Fibroblast of skin of right biceps (primary cell): Measurements from ENCODE around the gene RMND5A.
A peak's percentile ranks its signal among the peaks of the same experiment; 100 is the strongest.

Experiments used
- DNase-seq: peaks from one replicate; pipeline ENCODE4 v3.0.0-alpha.2; 2013

RMND5A gene

DNA sequence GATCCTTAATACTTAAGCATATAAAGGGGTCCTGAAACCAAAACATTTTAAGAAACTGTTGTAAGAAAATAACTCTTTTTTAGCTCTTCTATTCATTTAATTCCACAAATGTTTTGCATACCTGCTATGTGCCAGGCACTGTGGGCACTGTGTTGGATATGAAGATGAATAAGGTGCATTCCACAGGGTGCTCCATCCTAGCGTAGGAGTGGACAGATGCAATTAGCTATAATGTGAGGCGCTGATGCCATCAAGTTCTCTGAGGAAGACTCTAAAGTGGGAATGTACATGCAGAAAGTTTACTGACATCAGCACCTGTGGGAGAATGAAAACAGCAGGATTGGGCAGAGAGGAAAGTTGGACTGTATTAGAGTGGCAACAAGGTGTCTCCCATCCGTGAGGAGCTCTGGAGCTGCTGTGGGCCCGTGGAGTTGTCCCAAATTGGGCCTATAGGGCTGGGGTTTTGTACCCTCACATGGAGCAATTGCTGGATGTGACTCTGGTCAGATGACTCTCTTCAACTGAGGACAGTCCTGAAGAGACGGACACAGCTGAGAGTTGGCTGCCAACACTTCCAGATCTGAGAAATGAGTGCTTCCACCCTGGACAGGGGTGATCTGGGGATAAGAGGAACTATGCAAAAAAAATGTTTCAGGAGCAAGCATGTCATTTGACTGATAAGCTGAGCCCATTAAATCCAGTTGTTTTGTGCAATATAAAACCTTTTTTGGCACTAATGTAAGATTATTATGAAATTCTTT, 48.3 kb downstream of the RMND5A start:
- DNase-seq, result no peak

DNA sequence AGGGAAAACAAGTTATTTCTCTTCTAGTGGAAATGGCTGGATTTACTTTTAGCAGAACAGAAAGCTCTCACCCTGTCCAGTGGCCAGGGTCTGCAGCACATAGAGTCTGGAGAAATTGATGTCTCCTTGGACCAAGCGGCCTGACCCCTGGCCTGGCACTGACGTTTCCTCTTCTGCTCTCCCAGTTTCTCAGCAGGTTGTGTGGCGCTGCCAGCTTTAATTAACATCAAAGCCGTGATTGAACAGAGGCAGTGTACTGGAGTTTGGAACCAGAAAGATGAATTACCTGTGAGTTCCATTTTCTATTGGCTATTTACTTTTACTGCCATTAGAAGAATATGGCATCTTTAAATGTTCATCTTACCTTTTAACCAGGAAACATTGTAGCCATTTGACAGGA, 49.7 kb downstream of the RMND5A start:
- DNase-seq, result no peak

DNA sequence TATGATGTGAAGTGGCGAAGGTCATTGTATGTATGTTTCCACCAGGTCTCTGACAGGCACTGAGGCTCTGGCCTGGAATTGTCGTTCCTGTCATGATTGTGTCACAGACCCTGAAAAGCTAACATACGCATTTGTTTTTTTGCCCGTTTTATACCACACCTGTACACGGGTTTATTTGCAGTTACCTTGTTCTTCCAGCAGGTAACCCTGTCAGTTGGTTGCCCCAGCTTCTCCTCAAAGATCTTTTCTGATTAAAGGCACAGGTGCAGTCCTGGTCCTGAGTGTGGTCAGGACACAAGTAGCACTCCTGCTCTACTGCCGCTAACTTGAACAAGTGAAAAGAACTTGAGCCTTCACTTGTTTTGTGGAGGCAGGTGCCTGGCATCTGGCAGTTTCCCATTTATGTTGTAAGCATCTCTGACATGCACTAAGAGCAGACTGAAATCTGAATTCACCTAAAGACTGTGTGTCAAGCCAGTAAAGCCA, 50.8 kb downstream of the RMND5A start:
- no peak for DNase-seq

DNA sequence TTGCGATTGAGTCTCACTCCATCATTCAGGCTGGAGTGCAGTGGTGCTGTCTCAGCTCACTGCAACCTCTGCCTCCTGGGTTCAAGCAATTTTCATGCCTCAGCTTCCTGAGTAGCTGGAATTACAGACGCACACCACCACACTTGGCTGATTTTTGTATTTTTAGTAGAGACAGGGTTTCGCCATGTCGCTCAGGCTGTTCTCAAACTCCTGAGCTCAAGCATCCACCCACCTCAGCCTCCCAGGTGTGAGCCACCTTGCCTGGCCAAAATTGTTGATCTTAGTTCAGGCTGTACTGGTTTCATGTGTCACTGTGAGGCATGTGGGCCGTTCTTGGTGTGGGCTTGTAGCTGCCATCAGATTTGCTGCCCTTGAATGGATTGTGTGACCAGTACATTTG, 52.5 kb downstream of the RMND5A start:
- DNase-seq, result no peak

DNA sequence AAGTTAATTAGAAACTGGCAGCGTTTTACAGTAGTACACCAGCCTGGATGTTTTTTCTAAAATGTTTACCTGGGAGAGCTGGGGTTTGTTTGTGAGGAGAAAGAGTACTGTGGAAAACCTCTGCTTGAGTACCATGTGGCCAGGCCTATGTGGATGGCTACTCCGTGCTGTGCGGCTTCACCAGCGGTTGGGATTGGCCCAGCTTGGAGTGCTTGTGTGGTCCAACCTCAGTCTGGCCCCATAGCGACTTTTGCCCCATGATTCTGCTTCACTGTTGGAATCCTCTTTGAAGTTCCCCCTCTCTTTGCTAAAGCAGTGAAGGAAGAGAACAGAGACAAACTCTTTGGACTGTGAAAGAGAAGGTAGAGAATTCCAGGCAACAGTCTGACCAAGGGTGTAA, 54.8 kb downstream of the RMND5A start:
- no peak for DNase-seq

DNA sequence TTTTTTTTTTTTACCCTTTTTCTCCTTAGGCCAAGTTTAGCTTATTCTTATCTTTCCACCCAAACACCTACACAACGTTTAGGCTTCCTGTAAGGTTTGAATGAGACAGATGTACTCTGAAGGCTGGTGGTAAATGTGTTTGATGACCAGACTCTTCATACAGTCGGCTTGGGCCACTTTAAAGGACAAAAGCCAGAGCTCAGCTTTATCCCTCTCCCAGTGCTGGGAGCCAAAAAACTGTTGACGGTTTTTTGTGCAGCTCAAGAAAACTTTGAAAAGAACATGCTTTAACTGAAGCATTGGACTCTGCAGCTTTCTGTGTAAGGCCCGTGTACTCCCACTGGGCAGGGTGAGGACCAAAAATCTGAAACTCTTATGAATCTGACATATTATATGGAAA, 55.2 kb downstream of the RMND5A start:
- DNase-seq, result no peak

DNA sequence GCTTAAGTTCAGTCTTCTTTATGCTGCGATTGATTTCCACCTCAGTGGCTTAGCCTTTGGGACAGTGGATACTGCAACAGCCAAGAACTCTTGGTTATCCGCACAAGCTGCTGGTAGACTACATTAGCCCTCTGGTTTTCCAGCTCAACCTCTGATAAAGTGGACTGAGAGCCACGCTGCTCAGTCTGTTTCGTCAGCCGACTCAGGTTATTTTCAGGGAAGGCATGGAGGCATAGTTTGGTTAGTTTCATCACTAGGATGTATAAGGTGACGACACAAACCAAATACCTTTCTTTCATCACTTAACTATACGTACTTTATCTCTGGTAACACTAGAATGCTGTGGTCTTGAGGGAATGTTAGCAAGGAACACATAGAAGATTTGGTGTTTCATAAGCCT, 56.4 kb downstream of the RMND5A start:
- DNase-seq, result no peak

DNA sequence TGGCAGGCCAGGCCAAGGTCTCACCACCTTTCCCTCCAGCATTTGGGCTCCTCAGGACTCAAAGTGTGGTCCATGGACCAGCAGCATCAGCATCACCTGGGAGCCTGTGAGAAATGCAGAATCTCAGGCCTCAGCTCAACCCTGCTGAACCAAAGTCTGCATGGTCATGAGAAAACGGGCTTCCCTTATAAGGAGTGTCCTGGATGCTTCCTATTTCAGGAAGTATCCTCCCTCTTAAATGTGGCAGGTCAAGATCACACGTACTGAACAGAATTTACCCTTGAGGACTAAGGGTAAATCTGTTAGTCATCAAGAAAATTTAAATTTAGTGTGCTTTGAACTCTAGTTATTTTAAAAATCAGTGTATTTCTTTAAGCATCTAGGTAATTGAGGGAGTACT, 58.9 kb downstream of the RMND5A start:
- no peak for DNase-seq

DNA sequence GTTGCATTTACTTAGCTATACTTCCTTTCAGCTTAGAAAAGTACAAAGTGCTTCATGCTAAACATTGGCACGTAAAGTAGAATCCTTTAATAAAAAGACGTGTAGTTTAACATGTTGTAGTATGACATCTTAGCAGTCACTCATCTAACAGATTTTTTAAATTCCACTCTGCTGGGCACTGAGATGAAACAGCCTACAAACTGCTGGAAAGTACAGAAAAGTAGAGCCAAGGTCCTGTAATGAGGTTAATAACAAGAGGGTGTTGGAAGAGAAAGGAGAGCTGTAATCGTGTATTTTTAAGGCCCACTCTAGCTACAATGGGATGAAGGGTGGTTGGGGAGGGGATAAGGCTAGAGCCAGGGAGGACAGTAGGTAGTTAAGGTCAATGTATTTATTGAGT, 59.9 kb downstream of the RMND5A start:
- no peak for DNase-seq

DNA sequence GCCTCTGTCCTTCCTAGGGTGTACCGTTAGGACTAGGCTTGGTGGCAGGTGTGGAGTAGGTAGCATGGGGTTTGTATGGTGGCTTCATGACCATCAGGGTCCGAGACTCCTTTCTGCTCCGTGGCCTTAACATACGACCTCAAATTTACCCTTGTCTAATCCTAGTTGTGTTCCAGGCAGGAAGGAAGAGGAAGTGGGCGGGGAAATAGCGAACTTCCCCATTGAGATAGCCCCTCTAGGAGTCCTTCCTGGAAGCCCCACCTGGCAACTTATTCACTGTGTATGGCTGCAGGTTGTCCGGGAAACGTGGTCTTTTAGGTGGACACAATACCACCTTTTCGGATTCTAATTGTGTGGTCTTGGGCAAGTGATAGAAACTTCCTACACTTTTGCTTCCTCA, 61.3 kb downstream of the RMND5A start:
- no peak for DNase-seq

DNA sequence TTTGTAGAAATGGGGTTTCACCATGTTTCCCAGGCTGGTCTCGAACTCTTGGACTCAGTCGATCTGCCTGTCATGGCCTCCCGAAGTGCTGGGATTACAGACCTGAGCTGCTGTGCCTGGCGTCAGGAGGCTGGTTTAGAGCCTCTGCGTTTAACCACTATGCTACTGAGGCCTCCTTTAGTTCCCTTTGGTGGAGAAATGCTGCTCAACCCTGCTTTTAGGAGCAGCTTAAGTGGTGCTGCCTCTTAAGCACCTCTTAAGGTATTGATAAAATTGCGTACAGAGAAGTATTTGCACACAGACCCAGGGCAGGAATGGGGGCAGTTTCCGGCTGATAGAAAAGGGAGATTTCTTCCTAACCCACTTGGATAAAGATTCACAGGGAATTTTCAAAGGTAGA, 62.7 kb downstream of the RMND5A start:
- DNase-seq, result no peak

DNA sequence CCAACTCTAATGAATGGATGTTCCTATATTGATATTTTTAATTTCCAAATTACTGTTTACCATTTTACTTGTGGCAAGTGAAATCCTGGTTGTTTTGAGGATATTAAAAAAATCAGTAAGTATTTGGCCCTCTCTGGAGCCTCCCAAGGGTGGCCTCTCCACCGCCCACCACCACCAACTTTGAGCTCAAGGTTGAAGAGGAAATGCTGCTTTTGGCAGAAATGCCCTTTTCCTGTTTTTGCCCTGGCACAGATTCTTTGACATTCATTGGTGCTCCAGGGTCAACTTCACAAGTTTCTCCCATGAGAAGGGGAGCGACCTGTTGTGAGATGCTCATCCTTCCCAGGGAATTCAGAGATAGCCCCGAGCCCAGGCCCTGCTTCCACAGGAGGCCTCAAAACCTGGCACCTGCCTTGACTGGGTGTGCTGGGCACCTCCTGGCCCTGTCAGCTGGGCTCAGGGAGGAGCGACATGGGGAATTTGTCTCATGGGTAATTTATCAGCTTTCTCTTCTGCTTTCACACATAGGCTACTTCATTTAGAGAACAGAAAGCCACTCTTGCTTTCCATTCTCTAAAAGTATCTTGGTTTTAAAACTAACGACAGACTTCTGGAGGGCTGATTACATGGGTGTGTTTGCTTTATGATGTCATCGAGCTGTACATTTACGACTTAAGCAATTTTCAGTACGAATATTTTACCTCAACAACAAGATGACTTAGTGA, 63.7 kb downstream of the RMND5A start:
- no peak for DNase-seq

DNA sequence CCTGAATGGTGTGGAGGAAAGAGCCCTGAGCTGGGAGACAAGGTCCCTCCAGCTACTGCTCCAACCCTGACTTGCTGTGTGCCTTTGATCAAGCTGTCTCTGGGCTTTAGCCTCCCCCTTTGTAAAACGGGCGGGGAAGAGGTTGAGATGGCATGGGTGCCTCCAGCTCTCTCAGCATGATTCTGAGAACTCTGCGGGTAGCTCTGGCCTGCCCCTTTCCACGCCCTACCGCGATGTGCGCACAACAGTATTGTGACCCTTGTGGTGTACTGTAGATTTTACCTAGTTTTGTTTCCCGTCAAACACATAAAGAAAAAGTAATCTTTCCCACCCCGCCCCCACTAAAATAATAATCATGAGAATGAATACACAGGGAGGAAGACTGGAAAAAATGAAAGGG, 65.4 kb downstream of the RMND5A start:
- DNase-seq, result no peak

DNA sequence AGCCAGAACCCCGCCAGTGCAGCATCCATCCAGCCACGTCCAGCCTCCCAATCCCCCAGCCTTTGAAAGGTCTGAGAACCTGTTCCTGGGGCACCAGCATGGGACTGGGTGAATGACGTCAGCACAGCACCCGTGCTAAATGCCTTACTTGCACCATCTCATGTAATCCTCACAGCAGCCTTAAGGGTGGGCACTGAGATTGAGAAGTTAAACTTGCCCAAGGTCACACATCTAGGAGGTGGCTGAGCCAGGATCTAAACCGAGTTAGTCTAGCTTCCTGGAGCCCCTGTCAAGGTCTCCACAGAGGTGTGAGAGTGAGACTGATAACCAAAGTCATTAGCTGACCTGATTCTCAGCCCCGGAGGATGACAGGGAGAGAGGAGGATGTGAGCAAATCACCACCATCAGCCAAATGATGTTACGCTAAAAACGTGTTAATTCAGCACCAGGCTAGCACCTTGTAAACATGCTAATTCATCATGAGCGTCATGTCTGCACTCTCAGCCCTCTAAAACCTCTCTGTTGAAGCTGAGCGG, 66.0 kb downstream of the RMND5A start:
- no peak for DNase-seq

DNA sequence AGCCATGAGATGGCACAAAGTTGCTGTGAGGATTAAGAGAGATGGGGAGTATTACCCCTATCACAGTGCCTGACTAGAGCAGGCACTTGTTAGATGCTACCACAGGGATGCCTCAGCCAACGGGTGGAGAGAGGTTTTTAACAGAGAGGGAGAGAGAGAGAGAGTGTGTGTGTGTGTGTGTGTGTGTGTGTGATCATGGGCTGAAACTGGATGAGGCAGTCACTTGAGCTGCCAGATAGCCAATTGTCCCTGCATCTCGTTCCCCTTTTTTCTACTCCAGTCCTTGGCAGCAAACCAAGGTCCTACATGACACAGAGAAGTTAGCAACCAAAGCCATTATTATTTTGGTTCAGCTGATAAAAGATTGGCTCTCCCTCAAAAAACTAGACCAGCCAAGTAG, 67.6 kb downstream of the RMND5A start:
- DNase-seq, result no peak

DNA sequence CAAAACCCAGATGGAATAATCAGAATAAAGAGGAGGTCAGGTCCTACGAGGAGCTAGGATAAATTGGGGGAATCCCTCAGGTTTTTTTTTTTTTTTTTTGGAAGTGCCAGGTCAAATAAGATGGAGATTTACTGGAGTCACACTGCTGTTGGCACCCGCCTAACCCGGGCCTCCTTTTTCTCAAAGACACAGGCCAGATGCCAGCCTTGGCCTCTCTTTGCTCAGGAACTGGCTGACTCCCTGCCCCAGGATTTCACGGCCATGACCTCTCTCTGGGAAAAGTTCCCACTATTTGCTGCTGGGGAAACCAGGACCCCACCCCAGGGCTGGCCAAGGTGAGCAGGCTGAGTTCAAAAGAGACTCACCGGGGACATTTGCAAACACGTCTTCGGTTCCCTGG, 68.1 kb downstream of the RMND5A start:
- DNase-seq, result no peak

DNA sequence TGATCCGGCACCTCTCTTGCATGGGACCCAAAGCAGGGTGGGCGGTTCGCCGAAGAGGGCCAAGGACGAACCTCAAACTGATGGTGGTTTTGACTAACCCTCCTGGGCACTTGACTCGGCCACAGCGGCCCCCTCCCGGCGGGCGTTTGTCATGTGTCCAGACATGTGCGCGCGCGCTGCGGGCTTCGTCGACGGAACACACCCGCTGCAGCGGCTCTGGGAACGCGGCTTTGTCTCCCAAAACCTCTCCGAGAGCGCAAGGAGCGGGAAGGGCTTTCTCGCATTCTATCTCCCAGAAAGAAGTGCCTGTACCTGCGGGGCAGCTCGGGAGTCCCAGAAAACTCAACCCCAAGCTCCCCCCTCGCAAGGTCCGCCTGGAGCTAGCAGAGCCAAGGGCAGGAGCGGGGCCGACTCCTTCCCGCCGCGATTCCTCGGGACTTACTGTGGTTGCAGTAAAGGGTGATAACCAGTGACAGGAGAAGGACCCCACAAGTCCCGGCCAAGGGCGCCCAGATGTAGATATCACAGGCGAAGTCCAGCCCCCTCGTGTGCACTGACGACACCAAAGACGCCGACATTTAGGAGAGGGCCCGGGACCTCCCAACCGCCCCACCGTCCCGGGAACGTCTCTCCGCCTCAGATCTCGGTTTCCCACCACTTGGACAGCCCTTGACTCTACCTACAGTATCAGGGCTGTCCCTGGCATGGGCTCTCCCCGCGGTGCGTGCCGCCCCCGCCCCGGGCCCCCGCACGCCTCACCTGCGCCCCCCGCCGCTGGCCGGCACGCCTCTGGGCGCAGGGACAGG, 69.0 kb downstream of the RMND5A start:
- no peak for DNase-seq

DNA sequence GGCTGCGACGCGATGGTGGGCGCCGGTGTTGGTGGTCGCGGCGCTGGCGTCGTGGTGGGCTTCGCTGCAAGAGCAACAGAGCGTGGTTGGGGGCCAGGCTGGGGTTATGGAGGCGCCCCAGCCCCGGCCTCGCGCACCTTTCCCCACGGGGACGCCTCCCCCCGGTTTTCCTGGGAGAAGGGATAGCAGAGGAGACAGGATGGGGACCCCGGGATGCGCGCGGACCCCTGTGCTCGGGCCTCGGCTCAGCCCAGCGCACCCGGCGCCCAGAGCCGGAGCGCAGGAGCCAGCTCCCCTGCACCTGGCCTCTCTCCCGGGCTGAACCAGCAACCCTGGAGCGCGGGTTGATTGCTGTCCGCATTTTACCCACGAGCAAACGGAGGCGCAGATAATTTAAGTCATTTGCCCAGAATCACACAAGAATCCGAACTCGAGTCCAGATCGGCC, 69.6 kb downstream of the RMND5A start:
- DNase-seq, result no peak

DNA sequence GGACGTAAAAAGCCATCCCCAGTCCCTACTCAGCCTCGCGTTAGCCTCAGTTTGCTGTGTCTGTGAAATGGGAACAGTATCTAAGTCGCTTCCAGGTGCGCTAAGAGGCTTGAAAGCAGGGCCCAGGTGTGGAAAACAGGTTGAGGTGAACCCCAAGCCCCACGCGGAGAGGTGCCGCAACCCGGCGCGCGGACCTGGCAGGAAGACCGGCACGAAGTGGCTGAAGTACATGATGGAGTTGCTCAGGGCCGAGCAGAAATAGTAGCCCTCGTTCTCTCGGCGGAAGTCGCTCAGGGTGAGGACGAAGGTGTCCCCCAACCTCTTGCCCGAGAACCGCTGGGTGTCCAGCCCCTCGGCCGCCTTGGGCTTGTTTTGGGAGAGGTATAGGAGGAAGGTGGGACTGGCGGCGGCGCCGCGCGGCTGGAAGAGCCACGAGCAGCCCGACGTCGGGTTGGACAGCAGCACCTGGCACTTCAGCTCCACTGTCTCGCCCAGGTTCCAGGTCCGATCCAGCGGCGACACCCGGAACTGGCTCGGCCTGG, 70.1 kb downstream of the RMND5A start:
- no peak for DNase-seq

DNA sequence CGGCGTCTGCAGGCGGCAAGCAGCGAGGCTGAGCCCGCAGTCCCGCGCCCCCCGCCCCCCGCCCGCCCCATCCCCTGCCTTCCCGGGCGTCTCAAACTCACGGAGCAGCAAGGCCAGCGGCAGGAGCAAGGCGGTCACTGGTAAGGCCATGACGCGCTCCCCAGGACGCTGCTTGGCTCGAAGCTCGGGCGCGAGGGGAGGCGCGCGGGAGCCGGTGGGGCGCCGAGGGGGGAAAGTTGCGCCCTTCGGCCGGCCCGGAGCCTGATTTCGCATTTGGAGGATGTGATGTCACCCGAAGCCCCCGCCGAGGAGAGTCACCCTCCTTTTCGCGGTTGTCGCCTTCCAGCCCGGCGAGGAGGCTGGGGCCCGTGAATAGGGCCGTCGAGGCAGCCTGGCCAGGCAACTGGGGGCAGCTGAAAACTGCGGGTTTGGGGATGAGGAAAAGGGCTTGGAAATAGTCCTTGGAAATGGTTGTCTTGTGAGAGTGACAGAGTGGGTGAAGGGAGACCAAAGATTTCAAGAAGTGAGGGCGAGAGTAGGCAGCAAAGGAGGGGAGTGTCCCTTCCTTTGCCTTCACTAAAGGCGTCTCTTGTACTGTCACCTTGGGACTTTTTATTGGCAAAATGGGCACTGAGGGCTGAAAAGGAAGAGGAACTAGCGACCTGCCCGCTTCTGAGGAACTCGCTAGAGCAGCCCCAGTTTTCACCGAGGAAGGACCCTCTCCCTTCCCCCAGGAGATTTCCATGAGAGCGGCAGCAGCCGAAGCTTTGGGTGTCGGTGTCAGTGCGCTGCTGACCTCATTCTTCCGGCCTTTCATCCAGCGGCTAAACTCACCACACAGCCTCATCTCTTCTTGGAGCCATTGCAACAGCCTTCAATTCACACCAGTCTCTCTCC, 70.8 kb downstream of the RMND5A start, which contains the start of gene CD8A:
Gene CD8A, minus strand, starts transcription at position 238 of the 897 bp plus-strand sequence. Its CDS starts 88 bp downstream, at position 150.
- DNase-seq, result peak; percentile 12

DNA sequence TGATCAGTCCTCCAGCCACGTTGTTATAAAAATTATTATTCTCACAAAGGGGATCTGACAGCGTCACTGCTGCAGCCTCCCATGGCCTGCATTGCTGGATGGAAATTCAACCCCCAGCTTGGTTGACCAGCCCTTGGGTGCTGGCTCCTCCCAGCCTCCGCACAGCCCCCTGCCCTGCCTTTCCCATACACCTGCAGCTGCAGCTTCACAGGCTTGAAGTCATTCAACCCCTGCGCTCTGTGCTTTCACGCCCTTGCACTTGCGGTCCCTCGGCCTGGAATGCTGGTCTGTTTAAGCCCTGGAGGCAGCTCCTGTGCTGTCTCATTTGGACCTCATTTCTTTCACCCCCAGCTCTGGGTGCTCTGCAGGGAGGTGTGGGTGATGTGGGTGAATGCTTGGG, 71.5 kb downstream of the RMND5A start:
- no peak for DNase-seq

DNA sequence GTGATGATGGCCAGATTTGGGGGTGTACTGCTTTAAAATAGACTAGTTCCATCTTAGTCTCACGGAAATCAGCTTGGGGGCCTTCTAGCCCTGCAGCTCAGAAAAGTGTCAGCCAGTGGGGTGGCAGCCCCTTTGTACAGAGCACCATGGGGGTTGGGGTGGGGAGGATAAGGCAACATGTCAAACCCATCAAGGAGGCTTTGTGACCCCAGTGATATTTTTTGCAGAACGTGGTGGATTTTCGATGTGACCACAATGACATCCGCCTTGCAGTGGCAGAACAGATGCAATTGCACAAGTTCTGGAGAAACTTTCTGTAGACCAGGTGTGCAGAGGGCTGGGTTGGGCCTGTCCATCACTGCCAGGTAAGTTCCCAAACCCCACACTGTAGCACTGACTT, 73.7 kb downstream of the RMND5A start:
- DNase-seq, result no peak
